HEK293 (cell line): ENCODE data around the gene INVS.
A peak's percentile ranks its signal among the peaks of the same experiment; 100 is the strongest.

Source experiments
- CTCF ChIA-PET: fragments of 350-600 bp; formaldehyde crosslinking; extraction: SDS; loops from one replicate; lab custom pipeline; 2021; ENCODE audit warnings: antibody characterized with exemption; lab: Yijun Ruan, JAX
- POLR2A ChIA-PET: fragments of 300-600 bp; formaldehyde crosslinking; extraction: SDS; loops from one replicate; lab custom pipeline; 2020; ENCODE audit warnings: antibody characterized with exemption, inconsistent platforms; lab: Yijun Ruan, JAX
- H3K27ac ChIP-seq: fragments of 200-500 bp; sonication (Bioruptor generic); 2 replicates; pipeline ENCODE4 v1.5.1; 2014; ENCODE audit warnings: low read depth, low read length, control low read depth, inconsistent platforms; ENCODE audit errors: extremely low read depth
- H3K36me3 ChIP-seq, 2 experiments: fragments of 200-500 bp in 1 of 2; sonication (Bioruptor generic) in 1 of 2; 1 replicate in 1 of 2; 2 replicates in 1 of 2; pipeline ENCODE4 v1.5.1; 2014 to 2017; ENCODE audit warnings: inconsistent platforms in 2 of 2, low read length in 2 of 2; ENCODE audit not compliant: control insufficient read depth in 2 of 2, insufficient read depth in 1 of 2
- H3K4me1 ChIP-seq: fragments of 200-500 bp; sonication (Bioruptor generic); 2 replicates; pipeline ENCODE4 v1.5.1; 2014; ENCODE audit warnings: mild to moderate bottlenecking, low read length, inconsistent platforms; ENCODE audit not compliant: control insufficient read depth, insufficient read depth
- H3K4me3 ChIP-seq: 2 replicates; pipeline ENCODE4 v1.5.1; 2011; ENCODE audit warnings: low read depth, mild to moderate bottlenecking, control low read depth, low read length, moderate library complexity
- H3K9me3 ChIP-seq: fragments of 200-500 bp; sonication (Bioruptor generic); 2 replicates; pipeline ENCODE4 v1.5.1; 2014; ENCODE audit warnings: low read depth, low read length, inconsistent platforms; ENCODE audit not compliant: control insufficient read depth, insufficient read depth
- BCL11B ChIP-seq: fragments of 450-650 bp; formaldehyde crosslinking; IDR thresholded peaks from 2 replicates; pipeline ENCODE4 v1.5.1; 2016; ENCODE audit warnings: low read depth, missing biosample characterization, missing genetic modification characterization
- SP3 ChIP-seq: fragments of 450-650 bp; formaldehyde crosslinking; IDR thresholded peaks from 2 replicates; pipeline ENCODE4 v1.5.1; 2016; ENCODE audit warnings: missing biosample characterization, missing genetic modification characterization
- SP7 ChIP-seq: fragments of 450-650 bp; formaldehyde crosslinking; IDR thresholded peaks from 2 replicates; pipeline ENCODE4 v1.5.1; 2016; ENCODE audit warnings: missing biosample characterization, missing genetic modification characterization
- TCF7L2 ChIP-seq: IDR thresholded peaks from 2 replicates; pipeline ENCODE4 v1.6.1; 2011; ENCODE audit warnings: low read depth, mild to moderate bottlenecking, inconsistent platforms, low read length, moderate library complexity, borderline replicate concordance
- ZBTB20 ChIP-seq: fragments of 450-650 bp; formaldehyde crosslinking; IDR thresholded peaks from 2 replicates; pipeline ENCODE4 v1.5.1; 2016; ENCODE audit warnings: missing biosample characterization, missing genetic modification characterization
- ZBTB48 ChIP-seq: fragments of 450-650 bp; formaldehyde crosslinking; IDR thresholded peaks from 2 replicates; pipeline ENCODE4 v1.5.1; 2016; ENCODE audit warnings: missing biosample characterization, missing genetic modification characterization
- ZFP3 ChIP-seq: fragments of 450-650 bp; formaldehyde crosslinking; IDR thresholded peaks from 2 replicates; pipeline ENCODE4 v1.5.1; 2016; ENCODE audit warnings: low read depth, missing biosample characterization, missing genetic modification characterization
- ZNF26 ChIP-seq: fragments of 450-650 bp; formaldehyde crosslinking; IDR thresholded peaks from 2 replicates; pipeline ENCODE4 v1.5.1; 2016; ENCODE audit warnings: missing biosample characterization, missing genetic modification characterization
- ZNF302 ChIP-seq: fragments of 450-650 bp; formaldehyde crosslinking; IDR thresholded peaks from 2 replicates; pipeline ENCODE4 v1.5.1; 2016; ENCODE audit warnings: missing biosample characterization, missing genetic modification characterization, low read depth
- ZNF37A ChIP-seq: fragments of 450-650 bp; IDR thresholded peaks from 2 replicates; pipeline ENCODE4 v1.5.1; 2018; ENCODE audit warnings: missing biosample characterization, missing genetic modification characterization
- ZNF48 ChIP-seq: fragments of 450-650 bp; formaldehyde crosslinking; IDR thresholded peaks from 2 replicates; pipeline ENCODE4 v1.5.1; 2016; ENCODE audit warnings: missing biosample characterization, missing genetic modification characterization
- ZNF529 ChIP-seq: fragments of 450-650 bp; formaldehyde crosslinking; IDR thresholded peaks from 2 replicates; pipeline ENCODE4 v1.5.1; 2017; ENCODE audit warnings: missing genetic modification characterization, missing biosample characterization; ENCODE audit not compliant: insufficient replicate concordance
- ZNF530 ChIP-seq: fragments of 450-650 bp; formaldehyde crosslinking; IDR thresholded peaks from 2 replicates; pipeline ENCODE4 v1.5.1; 2016; ENCODE audit warnings: low read depth, missing biosample characterization, missing genetic modification characterization
- ZNF561 ChIP-seq: fragments of 450-650 bp; IDR thresholded peaks from 2 replicates; pipeline ENCODE4 v1.5.1; 2018; ENCODE audit warnings: missing biosample characterization, missing genetic modification characterization, borderline replicate concordance
- ZNF645 ChIP-seq: fragments of 450-650 bp; formaldehyde crosslinking; IDR thresholded peaks from 2 replicates; pipeline ENCODE4; 2016; ENCODE audit warnings: missing biosample characterization, missing genetic modification characterization
- ZNF658 ChIP-seq: fragments of 450-650 bp; formaldehyde crosslinking; IDR thresholded peaks from 2 replicates; pipeline ENCODE4; 2016; ENCODE audit warnings: missing biosample characterization, missing genetic modification characterization
- ZNF747 ChIP-seq: fragments of 450-650 bp; formaldehyde crosslinking; IDR thresholded peaks from 2 replicates; pipeline ENCODE4 v1.5.1; 2016; ENCODE audit warnings: missing biosample characterization, missing genetic modification characterization
- ZSCAN30 ChIP-seq: fragments of 450-650 bp; IDR thresholded peaks from 2 replicates; pipeline ENCODE4 v1.5.1; 2018; ENCODE audit warnings: missing biosample characterization, mild to moderate bottlenecking, missing genetic modification characterization, moderate library complexity
- TF ChIP-seq, protein P1 (sequence below): fragments of 450-650 bp; formaldehyde crosslinking; IDR thresholded peaks from 2 replicates; pipeline ENCODE4 v1.5.1; 2016; ENCODE audit warnings: missing biosample characterization, missing genetic modification characterization, borderline replicate concordance
- TF ChIP-seq, protein P2 (sequence below): fragments of 450-650 bp; formaldehyde crosslinking; IDR thresholded peaks from 2 replicates; pipeline ENCODE4 v1.5.1; 2016; ENCODE audit warnings: missing biosample characterization, missing genetic modification characterization
- TF ChIP-seq, protein P3 (sequence below): fragments of 450-650 bp; formaldehyde crosslinking; optimal IDR thresholded peaks from 2 replicates; pipeline ENCODE3; 2016; ENCODE audit warnings: missing biosample characterization, mild to moderate bottlenecking, missing genetic modification characterization
- TF ChIP-seq, protein P4 (sequence below): sonication (generic); formaldehyde crosslinking; IDR thresholded peaks from 2 replicates; pipeline ENCODE4 v1.8.1; 2022; ENCODE audit warnings: mild to moderate bottlenecking, moderate library complexity, missing genetic modification reagents
- TF ChIP-seq, protein P5 (sequence below): fragments of 450-650 bp; formaldehyde crosslinking; IDR thresholded peaks from 2 replicates; pipeline ENCODE4 v1.5.1; 2016; ENCODE audit warnings: missing biosample characterization, missing genetic modification characterization

INVS gene

DNA sequence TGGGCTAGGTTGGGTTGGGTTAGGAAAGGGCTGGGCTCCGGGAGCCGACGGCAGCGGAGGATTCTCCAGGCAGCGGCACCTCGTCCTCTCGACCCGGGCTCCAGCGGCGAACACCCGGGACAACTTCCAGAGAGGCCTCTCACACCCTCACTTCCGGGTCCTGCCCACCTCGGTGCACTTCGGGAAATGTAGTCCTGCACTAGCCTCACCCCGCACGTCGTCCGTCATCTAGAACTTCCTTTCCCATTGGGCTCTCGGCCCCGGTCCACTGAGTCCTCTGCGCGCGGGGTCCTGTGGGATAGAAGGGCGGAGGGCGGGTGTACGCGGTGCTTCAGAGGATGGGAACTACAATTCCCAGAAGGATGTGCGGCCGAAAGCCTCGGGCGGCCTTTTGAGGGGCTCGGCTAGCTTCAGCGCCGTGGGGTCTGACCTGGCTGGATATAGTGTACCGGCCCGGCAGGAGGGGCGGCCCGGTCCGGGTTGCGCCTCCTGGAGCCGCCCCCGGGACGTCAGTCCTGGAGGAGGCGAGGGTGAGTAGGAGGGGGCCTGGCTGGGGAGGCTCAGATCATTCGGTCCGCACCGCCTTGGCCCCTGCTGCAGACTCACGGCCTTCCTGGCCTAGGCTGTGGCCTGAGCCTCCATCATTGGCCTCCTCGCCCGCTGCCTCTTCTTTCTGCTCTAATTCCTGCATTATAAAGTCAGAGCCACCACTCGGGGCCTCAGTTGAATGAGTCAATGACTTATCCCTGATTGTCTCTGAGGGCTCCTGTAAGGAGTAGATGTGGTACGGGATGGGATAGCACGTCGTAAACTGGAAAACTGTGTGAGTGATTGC is at the start of gene INVS, which contains the start of gene ERP44:
TSS of gene INVS (plus strand) at position 357 of the 835 bp plus-strand sequence. CDS start 5,279 bp downstream, outside the sequence.
TSS of gene ERP44 (minus strand) at position 114 of the 835 bp plus-strand sequence. CDS start 160 bp downstream, outside the sequence.
- Histone ChIP-seq H3K27ac (peak within 1 kb of the TSS; percentile 77), H3K36me3 (peaks cover 0 to 20% of the 10 kb centered on the region in 2 experiments; a peak in 2 of 3 replicates), H3K4me3 (peak within 1 kb of the TSS; percentile 77), H3K4me1 (peaks cover 4% of the 10 kb centered on the region; the same call in 1 of the 2 replicates), H3K9me3 (no peaks in the 10 kb centered on the region)
- POLR2A ChIA-PET, result interaction anchor here (1.1 to 2.1 kb wide), 2 partner anchors 12 to 31 kb away, joined by 3 to 6 read pairs; no protein-coding TSS in a partner anchor
- CTCF ChIA-PET, result interaction anchor here (0.7 kb wide), 1 partner anchor 602 kb away, joined by 3 read pairs; no protein-coding TSS in a partner anchor
- TF ChIP-seq ZNF645 (tag by site-specific recombination), result no peak
- peak; percentile 98 for TF ChIP-seq SP3
- peak; percentile 96 for TF ChIP-seq ZBTB20 (tag by site-specific recombination)
- TF ChIP-seq ZNF529 (tag by site-specific recombination), result no peak
- TF ChIP-seq, protein P1, sequence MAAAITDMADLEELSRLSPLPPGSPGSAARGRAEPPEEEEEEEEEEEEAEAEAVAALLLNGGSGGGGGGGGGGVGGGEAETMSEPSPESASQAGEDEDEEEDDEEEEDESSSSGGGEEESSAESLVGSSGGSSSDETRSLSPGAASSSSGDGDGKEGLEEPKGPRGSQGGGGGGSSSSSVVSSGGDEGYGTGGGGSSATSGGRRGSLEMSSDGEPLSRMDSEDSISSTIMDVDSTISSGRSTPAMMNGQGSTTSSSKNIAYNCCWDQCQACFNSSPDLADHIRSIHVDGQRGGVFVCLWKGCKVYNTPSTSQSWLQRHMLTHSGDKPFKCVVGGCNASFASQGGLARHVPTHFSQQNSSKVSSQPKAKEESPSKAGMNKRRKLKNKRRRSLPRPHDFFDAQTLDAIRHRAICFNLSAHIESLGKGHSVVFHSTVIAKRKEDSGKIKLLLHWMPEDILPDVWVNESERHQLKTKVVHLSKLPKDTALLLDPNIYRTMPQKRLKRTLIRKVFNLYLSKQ (tag by site-specific recombination), result no peak
- no peak for TF ChIP-seq ZNF658
- TF ChIP-seq, protein P2, sequence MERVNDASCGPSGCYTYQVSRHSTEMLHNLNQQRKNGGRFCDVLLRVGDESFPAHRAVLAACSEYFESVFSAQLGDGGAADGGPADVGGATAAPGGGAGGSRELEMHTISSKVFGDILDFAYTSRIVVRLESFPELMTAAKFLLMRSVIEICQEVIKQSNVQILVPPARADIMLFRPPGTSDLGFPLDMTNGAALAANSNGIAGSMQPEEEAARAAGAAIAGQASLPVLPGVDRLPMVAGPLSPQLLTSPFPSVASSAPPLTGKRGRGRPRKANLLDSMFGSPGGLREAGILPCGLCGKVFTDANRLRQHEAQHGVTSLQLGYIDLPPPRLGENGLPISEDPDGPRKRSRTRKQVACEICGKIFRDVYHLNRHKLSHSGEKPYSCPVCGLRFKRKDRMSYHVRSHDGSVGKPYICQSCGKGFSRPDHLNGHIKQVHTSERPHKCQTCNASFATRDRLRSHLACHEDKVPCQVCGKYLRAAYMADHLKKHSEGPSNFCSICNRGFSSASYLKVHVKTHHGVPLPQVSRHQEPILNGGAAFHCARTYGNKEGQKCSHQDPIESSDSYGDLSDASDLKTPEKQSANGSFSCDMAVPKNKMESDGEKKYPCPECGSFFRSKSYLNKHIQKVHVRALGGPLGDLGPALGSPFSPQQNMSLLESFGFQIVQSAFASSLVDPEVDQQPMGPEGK (tag by site-specific recombination), result peak; percentile 43; the same call in 1 of the 2 replicates
- no peak for TF ChIP-seq ZNF37A (tag by site-specific recombination)
- TF ChIP-seq ZNF48 (tag by site-specific recombination), result no peak
- TF ChIP-seq, protein P3, sequence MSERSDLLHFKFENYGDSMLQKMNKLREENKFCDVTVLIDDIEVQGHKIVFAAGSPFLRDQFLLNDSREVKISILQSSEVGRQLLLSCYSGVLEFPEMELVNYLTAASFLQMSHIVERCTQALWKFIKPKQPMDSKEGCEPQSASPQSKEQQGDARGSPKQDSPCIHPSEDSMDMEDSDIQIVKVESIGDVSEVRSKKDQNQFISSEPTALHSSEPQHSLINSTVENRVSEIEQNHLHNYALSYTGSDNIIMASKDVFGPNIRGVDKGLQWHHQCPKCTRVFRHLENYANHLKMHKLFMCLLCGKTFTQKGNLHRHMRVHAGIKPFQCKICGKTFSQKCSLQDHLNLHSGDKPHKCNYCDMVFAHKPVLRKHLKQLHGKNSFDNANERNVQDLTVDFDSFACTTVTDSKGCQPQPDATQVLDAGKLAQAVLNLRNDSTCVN (tag by site-specific recombination), result peak; percentile 47
- TF ChIP-seq ZSCAN30, result peak; percentile 56; the same call in 1 of the 2 replicates
- TF ChIP-seq ZNF561 (tag by site-specific recombination), result no peak
- no peak; the same call in 1 of the 2 replicates for TF ChIP-seq ZBTB48 (tag by site-specific recombination)
- peak; percentile 27; the same call in 1 of the 2 replicates for TF ChIP-seq TCF7L2
- no peak for TF ChIP-seq ZNF747 (tag by site-specific recombination)
- TF ChIP-seq, protein P4, sequence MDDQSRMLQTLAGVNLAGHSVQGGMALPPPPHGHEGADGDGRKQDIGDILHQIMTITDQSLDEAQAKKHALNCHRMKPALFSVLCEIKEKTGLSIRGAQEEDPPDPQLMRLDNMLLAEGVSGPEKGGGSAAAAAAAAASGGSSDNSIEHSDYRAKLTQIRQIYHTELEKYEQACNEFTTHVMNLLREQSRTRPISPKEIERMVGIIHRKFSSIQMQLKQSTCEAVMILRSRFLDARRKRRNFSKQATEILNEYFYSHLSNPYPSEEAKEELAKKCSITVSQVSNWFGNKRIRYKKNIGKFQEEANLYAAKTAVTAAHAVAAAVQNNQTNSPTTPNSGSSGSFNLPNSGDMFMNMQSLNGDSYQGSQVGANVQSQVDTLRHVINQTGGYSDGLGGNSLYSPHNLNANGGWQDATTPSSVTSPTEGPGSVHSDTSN (CRISPR knock-in tag), result peak; percentile 43; the same call in 1 of the 2 replicates
- TF ChIP-seq ZNF302 (tag by site-specific recombination), result no peak
- TF ChIP-seq SP7 (tag by site-specific recombination), result no peak; the same call in 1 of the 2 replicates
- 0 out of 2 replicates have a peak, but pooled peaks have one; percentile 16 for TF ChIP-seq BCL11B (tag by site-specific recombination)
- no peak for TF ChIP-seq ZFP3 (tag by site-specific recombination)
- no peak for TF ChIP-seq ZNF530 (tag by site-specific recombination)
- TF ChIP-seq, protein P5, sequence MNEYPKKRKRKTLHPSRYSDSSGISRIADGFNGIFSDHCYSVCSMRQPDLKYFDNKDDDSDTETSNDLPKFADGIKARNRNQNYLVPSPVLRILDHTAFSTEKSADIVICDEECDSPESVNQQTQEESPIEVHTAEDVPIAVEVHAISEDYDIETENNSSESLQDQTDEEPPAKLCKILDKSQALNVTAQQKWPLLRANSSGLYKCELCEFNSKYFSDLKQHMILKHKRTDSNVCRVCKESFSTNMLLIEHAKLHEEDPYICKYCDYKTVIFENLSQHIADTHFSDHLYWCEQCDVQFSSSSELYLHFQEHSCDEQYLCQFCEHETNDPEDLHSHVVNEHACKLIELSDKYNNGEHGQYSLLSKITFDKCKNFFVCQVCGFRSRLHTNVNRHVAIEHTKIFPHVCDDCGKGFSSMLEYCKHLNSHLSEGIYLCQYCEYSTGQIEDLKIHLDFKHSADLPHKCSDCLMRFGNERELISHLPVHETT (tag by site-specific recombination), result no peak
- TF ChIP-seq ZNF26 (tag by site-specific recombination), result no peak
